WERI-Rb-1 (cell line): ENCODE data around the gene ADAM12.
A peak's percentile ranks its signal among the peaks of the same experiment; 100 is the strongest.

Source experiments
- DNase-seq: peaks from one replicate; pipeline ENCODE4 v3.0.0-alpha.2; 2020
- H3K27ac ChIP-seq: fragments of 250-450 bp; sonication (Bioruptor Pico); 2 replicates; pipeline ENCODE4 v1.5.1; 2020; ENCODE audit warnings: mild to moderate bottlenecking, moderate library complexity
- H3K27me3 ChIP-seq: fragments of 250-450 bp; sonication (Bioruptor Pico); 2 replicates; pipeline ENCODE4 v1.5.1; 2021; ENCODE audit warnings: mild to moderate bottlenecking, low read depth, moderate library complexity; ENCODE audit not compliant: insufficient read depth, severe bottlenecking
- H3K36me3 ChIP-seq: fragments of 250-450 bp; sonication (Bioruptor Pico); 2 replicates; pipeline ENCODE4 v1.5.1; 2020; ENCODE audit warnings: mild to moderate bottlenecking, moderate library complexity
- H3K4me3 ChIP-seq: 2 replicates; pipeline ENCODE4 v1.5.1; 2011; ENCODE audit warnings: low read depth, mild to moderate bottlenecking, control low read depth, low read length
- H3K9me3 ChIP-seq: fragments of 250-450 bp; sonication (Bioruptor Pico); 2 replicates; pipeline ENCODE4 v1.5.1; 2021; ENCODE audit warnings: mild to moderate bottlenecking, moderate library complexity; ENCODE audit not compliant: severe bottlenecking
- CTCF ChIP-seq: IDR thresholded peaks from 2 replicates; pipeline ENCODE4 v1.5.1; 2011; ENCODE audit warnings: low read depth, mild to moderate bottlenecking, control low read depth, inconsistent platforms, low read length

ADAM12 gene

GRCh38 chr10:126137562-126138221 lies 250.6 kb downstream of the ADAM12 start:
- no peak for DNase-seq
- Histone ChIP-seq H3K36me3 (no peaks in the 10 kb centered on the region), H3K27ac (no peak overlapping the region), H3K4me3 (no peak overlapping the region), H3K27me3 (no peaks in the 10 kb centered on the region), H3K9me3 (no peaks in the 10 kb centered on the region)
- TF ChIP-seq CTCF = no peak

- no peak overlapping the region for H3K27ac ChIP-seq
- H3K36me3 ChIP-seq = no peaks in the 10 kb centered on the region
- H3K4me3 ChIP-seq = no peak overlapping the region
- H3K9me3 ChIP-seq = no peaks in the 10 kb centered on the region
- DNase-seq = no peak
- H3K27me3 ChIP-seq = no peaks in the 10 kb centered on the region
- no peak for TF ChIP-seq CTCF
Measured at GRCh38 chr10:126135941-126136595, 252.2 kb downstream of the ADAM12 start.

- peak; percentile 59 for TF ChIP-seq CTCF
- Histone ChIP-seq H3K27me3 (no peaks in the 10 kb centered on the region), H3K27ac (no peak overlapping the region), H3K9me3 (no peaks in the 10 kb centered on the region), H3K36me3 (no peaks in the 10 kb centered on the region), H3K4me3 (no peak overlapping the region)
- DNase-seq = peak; percentile 52
Measured at GRCh38 chr10:126135177-126135576, 253.1 kb downstream of the ADAM12 start.

GRCh38 chr10:126133906-126134656 lies 254.2 kb downstream of the ADAM12 start:
- H3K9me3 ChIP-seq = no peaks in the 10 kb centered on the region
- H3K27me3 ChIP-seq = no peaks in the 10 kb centered on the region
- no peak for TF ChIP-seq CTCF
- H3K4me3 ChIP-seq = no peak overlapping the region
- no peaks in the 10 kb centered on the region for H3K36me3 ChIP-seq
- DNase-seq = no peak
- no peak overlapping the region for H3K27ac ChIP-seq

- H3K27me3 ChIP-seq = no peaks in the 10 kb centered on the region
- H3K27ac ChIP-seq = no peak overlapping the region
- no peak for TF ChIP-seq CTCF
- no peaks in the 10 kb centered on the region for H3K9me3 ChIP-seq
- no peak overlapping the region for H3K4me3 ChIP-seq
- DNase-seq = no peak
- no peaks in the 10 kb centered on the region for H3K36me3 ChIP-seq
Measured at GRCh38 chr10:126133082-126133620, 255.1 kb downstream of the ADAM12 start.
